Posterior vena cava (tissue), 2 donors: ENCODE results near the gene MLN. TPM values are rescaled to one million over a fixed set of nuclear protein-coding genes. Genes with fewer than 3 reads are reported as not detected.
"Not testable (repeated sequence)": the region's sequence is repeated elsewhere in the genome, so short reads cannot be mapped to it uniquely, and the experiment has no call there.

Source experiments
- DNase-seq: peaks from one replicate; pipeline ENCODE4 v3.0.0-alpha.2; 2020; ENCODE audit warnings: low spot score
- intact Hi-C, 2 donors: fragments of 100-400 bp; cut with DNase I; formaldehyde crosslinking; loops; one replicate each; pipeline versions ENCODE4 v1.14.1 to v1.14.2; 2022 to 2023
- total RNA-seq, 2 donors: library from RNA; stranded (reverse); fragmentation: NEBNext Ultra II Directional; extraction: Animal tissue kit (Norgen Biotek cat#: 25700); gene quantifications; one replicate each; pipeline ENCODE4 v1.2.1, GENCODE V29; 2021
- donor health status: DM: yes; HTN: yes; CAD: no.
- donor health status: DM: yes; HTN: yes; CAD: no.

Gene MLN
- total RNA-seq, 2 donors from 2014 or later = not detected

DNA sequence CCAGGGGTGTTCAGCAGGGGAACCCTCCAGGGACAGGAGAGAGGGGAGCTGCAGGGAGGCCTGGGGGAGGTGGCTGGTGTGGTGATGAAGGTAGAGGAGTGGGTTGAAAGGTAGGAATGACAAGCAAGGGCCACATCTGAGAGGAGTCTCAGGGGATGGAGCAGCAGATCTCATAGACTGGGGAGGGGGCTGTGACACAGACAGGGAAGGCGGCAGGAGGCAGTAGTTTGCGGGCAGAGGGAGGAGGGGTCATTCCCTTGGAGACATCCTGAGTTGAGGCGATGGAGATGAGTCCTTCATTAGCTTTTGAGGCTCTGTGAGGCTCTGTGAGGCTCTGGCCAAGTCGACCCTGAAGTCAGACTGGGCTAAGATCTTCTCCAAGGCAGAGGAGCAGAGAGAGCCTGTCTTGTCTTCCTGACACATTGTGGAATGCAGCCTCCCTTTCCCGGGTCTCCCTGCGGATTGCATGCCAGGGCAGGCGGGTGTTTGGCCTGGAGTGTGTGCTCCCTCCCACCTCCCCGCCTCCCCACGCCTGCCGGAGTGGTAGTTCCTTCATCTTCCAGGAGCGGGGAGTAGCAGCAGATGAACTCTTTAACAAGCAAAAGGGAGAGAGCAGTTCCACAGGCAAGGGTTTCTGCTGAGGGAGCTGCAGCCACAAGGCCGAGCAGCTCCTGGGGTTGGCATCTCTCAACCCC is 34.3 kb upstream of the MLN start:
- intact Hi-C loops = no loop called here
- DNase-seq = no peak

- intact Hi-C loops = no loop called here
- DNase-seq = no peak
These were observed 33.1 kb upstream of the MLN start for GRCh38 chr6:33836806-33837469.

DNA sequence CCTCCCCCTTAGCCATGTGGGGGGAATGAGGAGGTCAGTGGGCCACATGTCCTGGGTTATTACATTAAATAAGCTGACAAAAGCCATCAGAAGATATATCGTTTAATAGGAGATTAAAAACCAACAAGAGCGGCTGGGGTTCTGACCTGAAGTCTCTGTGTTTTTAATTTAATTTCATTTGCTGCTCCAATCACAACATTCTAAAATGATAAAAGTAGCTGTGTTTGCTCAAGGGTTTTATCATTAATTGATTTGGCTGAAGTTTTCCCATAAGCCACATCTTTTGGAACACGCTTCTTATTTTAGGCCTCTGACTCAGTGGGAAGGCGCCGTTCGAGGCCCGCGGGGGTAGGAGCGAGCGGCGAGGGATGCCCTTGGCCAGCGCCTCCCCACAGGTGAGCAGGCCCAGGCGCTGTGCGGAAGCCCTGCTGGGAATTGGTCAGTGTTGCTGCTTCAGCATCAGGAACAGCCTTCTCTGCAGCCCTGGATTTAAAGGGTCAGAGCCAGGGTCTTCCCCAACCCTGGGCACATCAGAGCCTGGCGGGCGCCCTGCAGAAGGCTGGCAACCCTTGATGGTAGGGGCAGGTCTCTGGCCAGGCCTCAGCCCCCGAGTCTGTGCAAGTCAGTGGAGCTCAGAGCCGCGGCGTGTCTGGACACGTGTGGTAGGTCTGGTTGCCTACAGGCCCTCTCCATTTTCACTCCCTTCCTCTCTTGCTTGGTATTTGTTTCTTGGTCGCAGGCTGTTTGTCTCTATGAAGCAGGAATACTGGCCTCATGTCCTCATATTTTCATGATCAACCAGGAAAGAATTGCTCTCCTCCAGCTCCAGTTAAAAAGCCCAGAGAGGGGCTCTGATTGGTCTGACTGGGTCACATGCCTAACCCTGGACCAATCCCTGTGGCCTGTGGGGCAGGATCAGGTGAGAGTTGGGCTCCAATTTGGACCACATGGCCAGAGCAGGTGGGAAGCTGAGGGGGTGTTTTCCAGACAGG is 30.9 kb upstream of the MLN start:
- intact Hi-C loops = no loop called here
- no peak for DNase-seq

GRCh38 chr6:33833599-33833998 is 29.8 kb upstream of the MLN start:
- intact Hi-C loops = no loop called here
- no peak for DNase-seq

DNA sequence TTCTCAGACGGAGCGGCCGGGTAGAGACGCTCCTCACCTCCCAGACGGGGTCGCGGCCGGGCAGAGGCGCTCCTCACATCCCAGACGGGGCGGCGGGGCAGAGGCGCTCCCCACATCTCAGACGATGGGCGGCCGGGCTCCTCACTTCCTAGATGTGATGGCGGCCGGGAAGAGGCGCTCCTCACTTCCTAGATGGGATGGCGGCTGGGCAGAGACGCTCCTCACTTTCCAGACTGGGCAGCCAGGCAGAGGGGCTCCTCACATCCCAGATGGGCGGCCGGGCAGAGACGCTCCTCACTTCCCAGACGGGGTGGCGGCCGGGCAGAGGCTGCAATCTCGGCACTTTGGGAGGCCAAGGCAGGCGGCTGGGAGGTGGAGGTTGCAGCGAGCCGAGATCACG is 29.0 kb upstream of the MLN start:
- DNase-seq, intact Hi-C loops: not testable (repeated sequence)

GRCh38 chr6:33831725-33832124 is 27.9 kb upstream of the MLN start:
- DNase-seq, intact Hi-C loops: not testable (repeated sequence)

DNA sequence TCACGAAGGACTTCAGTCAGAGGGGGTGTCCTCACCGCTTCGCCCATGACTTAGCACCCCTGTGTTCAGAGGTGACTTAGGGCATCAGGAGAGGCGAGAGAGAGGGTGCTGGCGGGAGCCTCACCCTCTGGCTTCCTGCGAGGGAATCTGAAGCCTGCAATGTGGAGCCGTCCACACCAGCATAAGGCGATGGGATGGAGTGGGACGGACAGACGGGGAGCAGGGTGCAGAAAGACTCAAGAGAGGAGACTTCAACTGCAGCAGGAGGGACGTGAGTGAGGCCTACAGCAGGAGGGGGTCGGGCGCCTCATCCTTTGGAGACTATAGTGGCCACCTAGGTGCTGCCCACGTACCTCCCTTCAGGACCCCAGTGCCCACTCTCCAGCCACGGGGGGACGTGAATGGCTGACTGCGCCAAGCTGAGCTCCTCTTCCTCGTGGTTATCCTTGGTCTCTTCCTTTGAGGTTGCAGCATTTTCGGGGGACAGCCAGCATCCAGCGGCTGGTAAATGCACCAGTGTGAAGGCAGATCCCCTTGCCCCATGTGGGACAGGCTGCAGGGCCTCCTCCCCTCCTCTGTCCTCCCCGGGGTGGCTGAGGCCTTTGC is 26.9 kb upstream of the MLN start:
- peak; percentile 71 for DNase-seq
- intact Hi-C loops = no loop called here

- intact Hi-C loops = no loop called here
These were observed 25.2 kb upstream of the MLN start for GRCh38 chr6:33828764-33829731.

GRCh38 chr6:33828452-33828763 is 24.6 kb upstream of the MLN start:
- intact Hi-C loops = no loop called here
- DNase-seq = peak; percentile 52

More at GRCh38 chr6:33828764-33829731, 25.2 kb upstream of the MLN start:
- DNase-seq = peak; percentile 62

DNA sequence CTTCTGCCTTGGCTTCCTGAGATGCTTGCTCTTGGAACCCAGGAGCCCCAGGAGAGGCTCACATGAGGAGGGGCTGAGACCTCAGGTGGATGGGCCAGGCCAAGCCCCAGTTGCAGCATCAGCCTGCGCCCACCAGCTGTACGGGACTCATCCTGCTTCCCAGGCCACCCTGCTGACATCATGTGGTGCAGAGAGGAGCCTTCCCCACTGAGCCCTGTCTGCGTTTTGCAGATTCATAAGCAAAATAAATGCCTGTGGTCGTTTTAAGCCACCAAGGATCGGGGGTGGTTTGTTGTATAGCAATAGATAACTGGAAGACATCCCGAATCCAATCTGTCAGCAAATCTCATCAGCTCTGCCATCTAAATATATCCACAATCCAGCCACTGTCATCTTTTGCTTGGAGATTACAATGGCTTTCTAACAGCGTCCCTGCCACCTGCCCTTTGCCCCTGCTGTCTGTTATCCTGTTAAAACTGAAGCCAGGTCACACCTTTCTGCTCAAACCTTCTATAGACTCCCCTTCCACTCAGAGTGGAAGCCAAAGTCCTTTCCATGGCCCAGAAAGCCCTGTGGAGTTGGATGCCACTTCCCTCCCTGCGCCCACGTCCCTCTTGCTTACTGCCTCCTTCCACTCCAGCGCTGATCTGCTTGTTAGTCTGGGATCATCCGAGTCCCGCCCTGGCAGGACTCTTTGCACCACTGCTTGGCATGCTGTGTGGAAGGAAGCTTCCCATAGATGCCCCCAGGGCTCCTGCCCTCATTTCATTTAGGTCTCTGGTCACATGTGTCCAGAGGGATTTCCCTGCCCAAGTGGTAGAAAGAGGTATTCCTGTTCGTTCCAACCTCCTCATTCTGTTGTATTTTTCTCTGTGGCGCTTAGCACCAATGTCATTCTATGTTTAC is 24.0 kb upstream of the MLN start:
- peak; percentile 51 for DNase-seq
- intact Hi-C loops = no loop called here

- peak; percentile 45 for DNase-seq
- intact Hi-C loops = no loop called here
These were observed 22.7 kb upstream of the MLN start for GRCh38 chr6:33826537-33826936.

GRCh38 chr6:33824461-33825154 is 20.8 kb upstream of the MLN start:
- DNase-seq = peak; percentile 82

GRCh38 chr6:33823806-33824205 is 20.0 kb upstream of the MLN start:
- intact Hi-C loops = no loop called here
- DNase-seq = peak; percentile 72

More at GRCh38 chr6:33824461-33825154, 20.8 kb upstream of the MLN start:
- intact Hi-C loops = no loop called here

DNA sequence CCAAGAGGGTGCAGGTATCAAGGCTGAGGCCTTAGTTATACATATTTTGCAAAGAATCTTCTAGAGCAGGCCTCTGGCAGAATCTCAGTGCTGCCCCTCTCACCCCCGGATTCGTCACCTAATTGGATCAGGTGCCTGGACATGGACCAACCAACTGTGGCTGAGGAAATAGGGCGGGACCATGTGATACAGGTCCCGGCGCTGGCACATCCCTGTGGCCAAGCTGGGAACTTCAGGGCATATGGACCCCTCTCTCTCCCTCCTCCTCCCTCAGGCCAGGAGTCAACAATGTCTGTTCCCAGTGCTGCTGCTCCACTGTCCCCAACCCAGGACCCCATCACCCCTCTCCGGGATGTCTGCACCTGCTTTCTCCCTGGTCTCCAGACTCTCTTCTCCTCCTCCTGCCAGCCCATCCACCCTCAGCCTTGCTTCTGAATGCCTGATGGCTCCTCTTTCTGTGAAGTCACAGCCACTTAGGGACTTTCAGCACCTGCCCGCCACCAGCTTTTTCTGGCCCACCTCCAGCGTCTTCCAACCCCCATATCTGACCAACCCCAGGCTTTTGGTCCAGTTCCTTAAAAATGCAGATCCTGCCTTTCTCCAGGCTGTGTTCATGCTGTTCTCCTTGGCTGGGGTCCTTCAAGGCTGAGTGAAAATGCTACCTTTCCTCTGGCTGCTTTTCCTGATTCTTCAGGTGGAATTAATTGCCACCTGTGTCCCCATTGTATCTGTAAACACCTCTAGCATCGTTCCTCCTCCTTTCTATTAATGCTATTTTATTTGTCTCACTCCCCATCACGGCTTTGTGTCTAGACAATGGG is 19.0 kb upstream of the MLN start:
- peak; percentile 7 for DNase-seq
- intact Hi-C loops = no loop called here

DNA sequence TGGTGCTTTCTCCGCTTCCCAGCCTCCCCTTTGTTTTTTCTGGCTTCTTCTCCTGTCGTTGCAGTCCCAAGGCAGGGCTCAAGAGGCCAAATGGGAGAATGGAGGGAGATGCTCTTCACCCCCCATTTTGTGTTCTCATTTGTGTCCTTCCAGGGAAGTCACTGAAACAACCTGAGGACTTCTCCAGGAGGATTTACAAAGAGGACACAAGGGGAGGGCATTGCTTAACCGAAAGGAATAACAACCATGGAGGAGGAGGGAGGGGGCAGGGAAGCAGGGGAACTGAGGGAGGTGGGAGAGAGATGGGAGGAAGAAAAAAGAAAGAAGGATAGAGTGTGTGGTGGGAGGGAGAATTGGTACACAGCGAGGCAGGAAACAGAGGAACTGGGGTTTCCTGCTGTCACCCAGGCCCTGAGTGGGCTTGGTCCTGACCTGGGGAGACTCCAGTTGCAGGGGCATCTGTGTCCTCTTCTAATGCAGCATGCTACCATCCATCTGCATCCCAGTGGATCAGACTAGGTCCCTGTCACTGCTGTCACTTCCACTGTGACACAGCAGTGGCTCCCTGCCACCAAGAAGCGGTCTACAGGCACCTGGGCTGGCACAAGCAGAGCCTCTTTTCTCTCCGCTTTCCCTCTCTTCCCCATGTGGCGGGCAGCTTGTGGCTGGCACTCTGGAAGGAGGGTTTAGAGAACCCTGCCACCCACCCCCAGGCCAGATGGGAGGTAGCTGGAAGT is 17.1 kb upstream of the MLN start:
- no peak for DNase-seq
- intact Hi-C loops = no loop called here
